Erythroblast (primary cell): ENCODE data around the gene MSX2.

Experiments used
- GATA1 ChIP-seq: IDR thresholded peaks from 2 replicates; pipeline ENCODE4 v1.6.1; 2011; ENCODE audit warnings: low read depth, mild to moderate bottlenecking, control low read depth, low read length, moderate library complexity
- POLR2A ChIP-seq: IDR thresholded peaks from 2 replicates; pipeline ENCODE4 v1.6.1; 2011; ENCODE audit warnings: mild to moderate bottlenecking, low read length

GRCh38 chr5:174735498-174736330, 11.3 kb downstream of the MSX2 start:
- no peak for TF ChIP-seq POLR2A
- TF ChIP-seq GATA1 = no peak
